ENCODE data around the gene CXorf49B.

Gene CXorf49B

GRCh38 chrX:71809886-71810285, 46.7 kb downstream of the CXorf49B start:
- no peak for DNase-seq (ENCODE audit: low read depth)
- no peak for TF ChIP-seq CTCF (IDR thresholded peaks at IDR 0.05; ENCODE audit: low read length, missing control alignments)
- H3K4me3 ChIP-seq (replicated peaks; ENCODE audit: low read depth, low read length): no peak overlapping the region

GRCh38 chrX:71814123-71814912, 51.2 kb downstream of the CXorf49B start:
- TF ChIP-seq CTCF (IDR thresholded peaks at IDR 0.05; ENCODE audit: low read length, missing control alignments): no peak
- no peak overlapping the region for H3K4me3 ChIP-seq (replicated peaks; ENCODE audit: low read depth, low read length)
- no peak for DNase-seq (ENCODE audit: low read depth)

DNA sequence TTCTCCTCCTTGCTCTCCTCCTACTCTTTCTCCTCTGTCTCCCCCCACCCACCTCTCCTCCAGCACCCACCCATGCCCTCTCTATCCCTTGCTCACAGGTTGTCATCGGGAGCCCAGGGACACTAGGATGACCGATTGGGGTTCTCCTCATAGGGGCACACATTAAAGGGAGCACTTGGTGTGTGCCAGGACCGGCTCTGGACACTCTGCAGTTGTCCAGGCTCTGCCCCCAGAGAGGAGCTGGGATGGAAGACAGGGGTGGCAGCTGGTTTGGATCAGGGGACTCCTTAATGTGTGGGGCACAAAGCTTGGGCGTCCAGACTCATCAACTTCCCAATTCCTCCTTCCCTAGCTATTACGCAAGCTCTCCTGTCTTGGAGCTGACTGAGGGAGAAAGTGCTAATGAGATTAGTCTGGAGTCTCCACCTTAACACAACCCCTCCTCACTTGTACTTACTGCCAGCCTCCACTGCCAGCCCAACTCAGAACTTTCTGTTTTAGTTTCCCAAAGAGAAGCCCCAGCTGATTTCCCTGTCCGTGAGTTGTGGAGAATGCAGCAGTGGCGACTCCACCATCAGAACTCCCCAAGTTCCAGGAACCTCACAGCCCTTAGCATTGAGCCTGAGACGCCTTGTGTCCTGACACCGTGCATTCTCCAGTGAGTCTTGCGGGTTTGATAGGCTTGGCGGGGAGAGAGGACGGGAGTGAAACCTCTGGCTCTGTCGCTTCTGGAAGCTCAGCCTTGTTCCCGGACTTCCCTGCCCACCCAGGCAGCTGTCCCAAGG, 52.2 kb downstream of the CXorf49B start:
- no peak for DNase-seq (ENCODE audit: low read depth)
- no peak overlapping the region for H3K4me3 ChIP-seq (replicated peaks; ENCODE audit: low read depth, low read length)
- no peak for TF ChIP-seq CTCF (IDR thresholded peaks at IDR 0.05; ENCODE audit: low read length, missing control alignments)

DNA sequence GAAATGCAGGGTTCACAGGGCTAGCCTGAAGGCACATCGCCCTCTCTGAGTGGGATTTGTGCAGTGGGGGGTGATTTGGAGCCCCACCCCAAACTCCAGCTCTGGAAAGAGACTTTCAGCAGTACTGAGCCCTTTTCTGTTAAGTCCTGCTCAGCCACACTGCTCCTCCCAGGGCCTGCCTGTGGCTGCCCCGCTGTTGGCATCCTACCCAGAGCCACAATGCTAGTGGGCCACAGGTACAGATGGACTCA, 52.7 kb downstream of the CXorf49B start:
- no peak overlapping the region for H3K4me3 ChIP-seq (replicated peaks; ENCODE audit: low read depth, low read length)
- DNase-seq (ENCODE audit: low read depth): no peak
- no peak for TF ChIP-seq CTCF (IDR thresholded peaks at IDR 0.05; ENCODE audit: low read length, missing control alignments)
